HG02759 (cell line): ENCODE results near the gene STRC.
"Not testable (repeated sequence)": the region's sequence is repeated elsewhere in the genome, so short reads cannot be mapped to it uniquely, and the experiment has no call there.

Experiments used
- ATAC-seq: cut with Tn5 transposase; IDR thresholded peaks from one replicate; pipeline ENCODE4 v1.9.1; 2021; ENCODE audit warnings: mild to moderate bottlenecking, moderate library complexity; ENCODE audit not compliant: unreplicated experiment

The STRC gene

DNA sequence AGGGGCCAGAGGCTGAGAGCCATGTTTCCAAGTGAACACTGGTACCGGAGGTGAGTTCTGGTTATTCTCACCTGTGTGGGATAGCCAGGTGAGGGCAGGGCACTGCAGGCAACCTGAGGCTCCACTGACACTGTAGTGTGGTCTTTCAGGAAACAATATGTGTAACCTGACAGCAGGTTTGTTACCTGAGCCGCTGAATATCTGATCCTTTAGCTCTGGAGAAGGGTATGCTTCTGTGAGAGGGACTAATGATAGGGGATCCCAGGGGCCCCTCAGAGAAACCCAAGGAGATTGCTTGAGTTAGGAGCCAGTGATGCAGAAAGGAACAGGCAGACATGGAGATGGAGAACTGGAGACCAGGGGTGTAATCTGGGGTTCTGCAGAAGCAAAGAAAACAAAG lies at the start of gene STRC:
TSS of gene STRC (minus strand) at position 101 of the 400 bp plus-strand sequence. CDS start at position 23, 78 bp downstream.
- not testable (repeated sequence) for ATAC-seq

DNA sequence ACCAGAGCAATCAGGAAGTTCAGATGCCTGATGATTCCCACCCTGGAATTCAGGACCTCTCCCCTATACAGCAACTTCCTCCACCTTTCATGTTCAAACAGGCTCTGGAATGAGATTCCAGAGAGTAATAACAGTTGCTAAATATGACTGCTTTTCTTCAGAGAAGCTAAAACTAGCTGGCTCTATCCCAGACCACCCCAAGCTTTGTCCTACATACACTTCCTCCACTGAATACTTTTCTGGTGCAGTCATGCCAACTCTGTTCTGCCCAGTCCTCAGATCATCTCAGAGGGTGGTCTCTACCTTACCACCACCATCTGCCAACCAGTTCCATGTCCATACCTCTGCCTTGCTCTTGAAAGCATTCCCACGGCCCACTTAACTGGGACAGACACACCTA lies 47.6 kb upstream of the STRC start:
- ATAC-seq = not testable (repeated sequence)

DNA sequence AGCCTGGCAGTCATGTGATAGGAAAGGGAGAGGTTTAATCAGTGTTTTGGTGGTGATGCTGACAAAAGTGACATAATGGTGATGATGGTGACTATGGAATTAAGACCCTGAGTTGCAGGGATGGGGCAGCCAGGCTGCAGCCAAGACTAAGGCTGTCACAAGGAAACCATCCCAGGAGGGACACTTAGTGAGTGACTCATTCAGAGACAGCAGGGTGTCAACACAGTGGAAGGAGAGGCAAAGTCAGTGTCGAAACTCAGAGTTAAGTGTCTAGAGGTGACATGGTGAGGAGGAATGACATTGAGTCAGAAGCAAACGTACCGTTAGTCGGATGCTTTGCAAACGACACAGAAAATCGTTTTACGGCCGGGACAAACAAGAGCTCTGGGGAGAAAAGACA lies 44.7 kb upstream of the STRC start:
- not testable (repeated sequence) for ATAC-seq

DNA sequence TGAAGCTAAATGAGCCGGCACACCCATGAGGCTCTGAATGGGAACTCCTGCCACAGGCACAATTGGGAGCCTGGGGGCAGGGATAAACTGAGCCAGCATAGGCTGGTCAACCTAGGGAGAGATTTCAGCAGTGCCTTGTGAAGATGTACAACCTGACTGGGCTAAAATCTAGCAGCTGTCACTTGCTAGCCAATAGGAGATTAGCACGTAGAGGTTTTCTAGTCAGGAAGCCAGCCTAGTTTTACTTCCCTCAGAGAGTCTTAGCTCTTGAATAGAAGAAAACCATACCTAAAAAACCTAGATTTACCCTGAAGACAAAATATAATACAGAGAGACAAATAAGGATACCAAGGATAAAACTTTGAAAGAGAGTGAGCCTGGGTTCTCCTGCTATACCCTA lies 43.7 kb upstream of the STRC start:
- not testable (repeated sequence) for ATAC-seq

DNA sequence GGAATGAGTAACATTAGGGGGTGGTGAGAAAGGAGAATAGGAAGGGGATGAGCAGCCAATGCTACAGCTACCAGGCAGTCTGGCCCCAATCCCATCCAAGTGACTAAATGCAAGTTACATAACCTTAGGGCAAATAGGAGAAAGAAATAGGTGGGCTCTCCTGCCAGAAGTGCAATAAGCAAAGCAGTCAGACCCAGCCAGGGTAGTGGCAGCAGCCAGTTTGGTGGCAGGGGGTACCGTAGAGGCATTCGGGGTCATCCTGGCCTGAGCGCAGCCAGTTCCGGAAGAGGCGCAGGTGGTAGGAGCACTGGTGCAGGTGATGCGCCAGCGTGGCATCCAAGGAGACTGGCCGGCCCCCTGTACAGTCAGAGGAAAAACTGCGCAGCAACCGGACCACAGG lies 41.1 kb upstream of the STRC start:
- not testable (repeated sequence) for ATAC-seq

DNA sequence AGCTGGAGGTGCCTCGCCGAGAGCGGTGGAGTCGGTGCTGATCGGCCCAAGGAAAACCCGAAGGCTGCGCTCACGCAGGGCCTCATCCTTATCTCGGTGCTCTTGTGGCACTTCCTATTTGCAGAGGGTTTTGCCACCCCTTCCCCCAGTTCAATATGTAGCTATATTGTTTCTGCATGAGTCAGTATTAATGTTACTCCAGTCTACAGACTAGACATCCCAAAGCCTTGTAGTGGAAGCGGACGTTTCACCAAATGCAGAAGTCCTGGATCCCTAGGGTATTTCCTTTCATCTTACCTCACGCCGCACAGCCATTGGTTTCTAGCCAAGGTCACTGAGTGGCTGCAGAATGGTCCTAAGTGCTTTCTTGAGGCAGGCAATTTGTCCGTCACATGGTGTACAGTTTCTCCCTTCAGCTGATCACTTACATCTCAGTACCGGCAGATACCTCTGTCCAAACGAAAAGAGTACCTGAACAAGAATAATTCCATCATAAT lies 30.9 kb upstream of the STRC start:
- ATAC-seq = not testable (repeated sequence)

DNA sequence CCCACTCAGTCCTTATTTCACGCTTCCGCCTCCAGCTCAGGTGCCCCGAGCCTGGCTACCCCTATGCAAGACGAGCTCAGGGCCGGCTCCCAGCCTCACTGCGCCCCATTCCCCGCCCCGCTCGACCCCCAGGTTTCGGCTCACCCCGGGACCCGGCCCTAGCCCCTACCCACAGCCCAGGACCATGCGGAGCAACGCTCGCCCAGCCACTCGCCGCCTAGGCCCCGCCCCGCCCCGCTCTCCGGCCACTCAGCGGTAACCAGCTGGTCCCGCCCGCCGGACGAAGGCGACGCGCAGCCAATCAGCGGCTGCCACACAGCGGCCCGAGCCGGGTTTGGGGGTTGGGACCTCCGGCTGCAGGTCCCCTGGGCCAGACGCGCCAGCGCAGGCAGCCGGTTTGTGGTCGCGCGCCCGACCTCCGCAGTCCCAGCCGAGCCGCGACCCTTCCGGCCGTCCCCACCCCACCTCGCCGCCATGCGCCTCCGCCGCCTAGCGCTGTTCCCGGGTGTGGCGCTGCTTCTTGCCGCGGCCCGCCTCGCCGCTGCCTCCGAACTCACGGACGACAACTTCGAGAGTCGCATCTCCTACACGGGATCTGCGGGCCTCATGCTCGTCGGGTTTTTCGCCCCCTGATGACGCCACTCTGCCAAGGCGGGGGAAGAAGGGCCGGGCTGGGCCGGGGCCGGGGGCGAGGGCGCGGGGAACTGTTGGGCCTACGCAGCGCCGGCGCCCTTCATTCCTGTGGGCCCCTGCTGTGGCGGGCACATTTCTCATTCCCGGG lies 30.2 kb upstream of the STRC start, which contains the start of gene CATSPER2:
TSS of gene CATSPER2 (minus strand) at position 196 of the 781 bp plus-strand sequence. CDS start 783 bp downstream, outside the sequence.
- no peak for ATAC-seq

DNA sequence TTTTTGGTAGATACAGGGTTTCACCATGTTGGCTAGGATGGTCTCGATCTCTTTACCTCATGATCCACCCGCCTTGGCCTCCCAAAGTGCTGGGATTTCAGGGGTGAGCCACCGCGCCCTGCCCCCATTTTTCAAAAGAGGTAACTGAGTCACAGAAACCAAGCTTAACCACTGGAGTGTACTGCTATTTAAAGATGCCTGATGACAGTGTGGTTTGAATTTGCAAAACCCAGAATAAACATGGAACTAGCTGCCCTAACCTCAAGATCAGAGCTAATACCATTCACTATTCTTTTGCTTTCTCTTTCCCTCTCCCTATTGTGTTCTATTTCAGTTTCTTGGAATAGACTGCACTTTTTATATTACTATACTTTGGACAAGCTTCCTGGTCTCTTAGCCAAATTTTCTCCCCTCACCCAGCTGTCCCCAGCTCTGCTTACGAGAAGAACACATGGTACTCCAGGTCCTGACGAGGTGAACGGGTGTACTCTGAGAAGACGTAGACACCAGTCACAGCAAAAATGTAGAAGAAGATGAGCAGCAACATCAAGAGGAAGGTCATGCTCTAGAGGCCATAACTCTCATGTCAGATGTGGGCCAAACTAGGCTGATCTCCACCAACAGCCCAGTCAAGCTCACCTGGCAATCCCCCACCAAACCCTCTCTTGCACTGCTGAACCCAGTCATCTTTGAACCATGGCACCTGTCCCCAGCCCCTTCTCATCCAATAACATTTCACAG lies 20.0 kb upstream of the STRC start:
- ATAC-seq = not testable (repeated sequence)

DNA sequence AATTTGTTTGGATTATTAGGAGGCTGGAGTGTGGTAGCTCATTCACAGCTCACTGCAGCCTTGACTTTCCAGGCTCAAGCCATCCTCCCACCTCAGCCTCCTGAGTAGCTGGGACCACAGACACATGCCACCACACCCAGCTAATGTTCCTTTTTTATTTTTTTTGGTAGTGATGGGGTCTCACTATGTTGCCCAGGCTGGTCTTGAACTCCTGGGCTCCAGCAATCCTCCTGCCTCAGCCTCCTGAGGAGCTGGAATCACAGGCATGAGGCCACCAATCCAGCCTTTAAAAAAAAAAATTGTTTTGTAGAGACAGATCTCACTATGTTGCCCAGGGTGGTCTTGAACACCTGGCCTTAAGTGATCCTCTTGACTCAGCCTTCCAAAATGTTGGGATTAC lies 8.3 kb upstream of the STRC start:
- not testable (repeated sequence) for ATAC-seq

DNA sequence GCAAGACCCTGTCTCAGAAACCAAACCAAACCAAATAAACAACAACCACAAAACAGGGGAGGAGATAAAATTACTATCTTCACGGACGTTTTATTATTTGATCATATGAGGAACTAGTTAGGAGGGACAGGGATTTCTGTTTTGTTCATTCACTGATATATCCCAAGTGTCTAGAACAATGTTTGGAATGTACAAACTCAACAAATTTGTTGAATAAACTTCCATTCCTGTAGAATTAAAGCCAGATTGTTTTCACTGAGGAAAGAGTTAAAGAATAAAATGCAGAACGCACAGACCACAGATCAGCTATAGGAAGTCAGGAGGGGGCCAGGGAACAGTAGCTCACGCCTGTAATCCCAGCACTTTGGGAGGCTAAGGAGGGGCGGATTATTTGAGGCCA lies 6.5 kb upstream of the STRC start:
- no peak for ATAC-seq

DNA sequence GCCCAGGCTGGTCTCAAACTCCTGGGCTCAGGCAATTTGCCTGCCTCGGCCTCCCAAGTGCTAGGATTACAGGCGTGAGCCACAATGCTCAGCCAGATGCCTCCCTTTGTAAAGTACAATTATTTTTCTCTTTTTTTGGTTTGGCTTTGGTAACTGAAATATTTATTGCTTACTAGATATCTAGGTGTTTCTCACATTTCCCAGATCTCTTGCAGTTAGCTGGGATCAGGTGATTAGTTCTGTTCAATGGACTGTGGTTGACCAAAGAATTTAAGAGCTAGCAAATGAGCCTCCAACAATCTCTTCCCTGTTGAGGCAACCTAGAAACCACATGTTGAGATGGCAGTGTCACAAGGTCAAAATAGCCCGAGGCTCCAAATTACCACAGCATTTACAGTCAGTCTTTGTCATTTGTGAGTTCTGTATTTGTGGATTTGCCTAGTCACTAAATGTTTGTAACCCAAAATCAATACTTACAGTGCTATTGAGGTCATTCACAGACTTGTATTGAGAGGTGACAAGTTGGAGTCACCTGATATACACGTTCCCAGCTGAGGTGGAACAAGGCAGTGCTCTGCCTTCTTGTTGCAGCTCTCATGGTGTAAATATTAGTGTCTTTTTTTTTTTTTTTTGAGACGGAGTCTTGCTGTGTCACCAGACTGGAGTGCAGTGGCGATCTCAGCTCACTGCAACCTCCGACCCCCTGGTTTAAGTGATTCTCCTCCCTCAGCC lies 3.6 kb upstream of the STRC start:
- not testable (repeated sequence) for ATAC-seq

DNA sequence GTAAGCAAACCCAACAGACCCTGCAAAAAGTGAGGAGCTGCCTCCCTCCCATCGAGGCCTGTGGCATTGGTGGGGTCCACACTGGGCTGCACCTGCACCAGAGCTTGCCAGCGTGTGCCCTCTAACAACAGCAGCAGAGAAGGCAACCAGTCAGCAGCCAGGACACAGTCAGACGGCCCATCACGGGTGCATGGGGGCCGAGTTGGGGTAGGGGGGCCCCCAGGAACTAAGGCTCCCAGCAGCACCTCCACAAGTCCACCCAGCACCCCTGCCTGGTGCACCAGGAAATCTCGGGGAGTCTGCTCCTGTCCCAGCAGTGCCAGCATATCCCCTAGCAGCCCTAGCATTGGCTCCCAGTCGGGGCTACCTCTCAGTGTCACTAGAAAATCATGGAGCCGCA lies 850 bp downstream of the STRC start:
- not testable (repeated sequence) for ATAC-seq

DNA sequence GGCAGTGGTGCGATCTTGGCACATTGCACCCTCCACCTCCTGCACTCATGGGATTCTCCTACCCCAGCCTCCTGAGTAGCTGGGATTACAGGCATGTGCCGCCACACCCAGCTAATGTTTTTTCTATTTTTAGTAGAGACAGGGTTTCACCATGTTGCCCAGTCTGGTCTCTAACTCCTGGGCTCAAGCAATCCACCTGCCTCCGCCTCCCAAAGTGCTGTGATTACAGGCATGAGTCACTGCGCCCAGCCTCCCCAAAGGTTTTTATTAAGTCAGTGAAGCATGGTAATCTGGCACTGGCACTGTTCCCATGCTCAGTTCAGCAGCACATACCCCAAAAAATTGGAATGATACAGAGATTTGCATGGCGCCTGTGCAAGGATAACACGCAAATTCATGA lies 16.4 kb downstream of the STRC start:
- ATAC-seq = not testable (repeated sequence)

DNA sequence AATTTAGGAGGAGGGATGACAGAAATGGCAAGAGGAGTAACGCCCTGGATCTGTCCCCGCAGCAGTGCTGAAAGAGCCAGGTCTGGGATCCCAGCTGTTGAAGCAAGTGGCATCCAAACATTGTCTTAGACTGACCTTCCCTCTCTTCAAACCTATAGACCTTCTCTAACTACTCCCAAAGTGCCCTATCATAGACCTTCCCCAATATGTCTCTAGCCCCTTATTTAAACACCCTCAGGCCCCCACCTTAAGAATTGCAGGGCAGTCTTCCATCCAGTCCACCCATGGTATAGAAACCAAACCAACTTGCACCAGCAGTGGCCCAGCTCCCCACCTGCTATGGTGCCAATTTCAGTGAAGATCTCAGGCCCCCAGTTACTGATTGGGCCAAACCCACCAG lies 18.4 kb downstream of the STRC start:
- ATAC-seq = not testable (repeated sequence)

DNA sequence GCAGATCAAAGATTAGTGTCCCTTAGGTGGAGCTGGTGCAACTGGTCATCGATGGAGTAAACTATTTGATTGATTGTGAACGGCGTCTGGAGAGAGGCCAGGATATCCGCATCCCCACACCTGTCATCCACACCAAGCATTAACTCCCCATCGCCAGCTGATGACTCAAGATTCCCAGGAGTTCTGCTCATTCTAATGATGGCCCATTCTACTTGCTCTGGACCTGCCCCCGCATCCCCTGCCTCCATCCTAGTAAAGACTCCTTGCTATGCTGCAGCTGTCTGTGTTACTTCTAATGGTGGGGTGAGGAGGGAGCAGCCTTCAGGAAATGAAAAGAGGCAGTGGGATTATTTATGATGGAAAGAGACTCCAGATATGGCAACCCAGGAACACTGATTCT lies 19.5 kb downstream of the STRC start:
- not testable (repeated sequence) for ATAC-seq

DNA sequence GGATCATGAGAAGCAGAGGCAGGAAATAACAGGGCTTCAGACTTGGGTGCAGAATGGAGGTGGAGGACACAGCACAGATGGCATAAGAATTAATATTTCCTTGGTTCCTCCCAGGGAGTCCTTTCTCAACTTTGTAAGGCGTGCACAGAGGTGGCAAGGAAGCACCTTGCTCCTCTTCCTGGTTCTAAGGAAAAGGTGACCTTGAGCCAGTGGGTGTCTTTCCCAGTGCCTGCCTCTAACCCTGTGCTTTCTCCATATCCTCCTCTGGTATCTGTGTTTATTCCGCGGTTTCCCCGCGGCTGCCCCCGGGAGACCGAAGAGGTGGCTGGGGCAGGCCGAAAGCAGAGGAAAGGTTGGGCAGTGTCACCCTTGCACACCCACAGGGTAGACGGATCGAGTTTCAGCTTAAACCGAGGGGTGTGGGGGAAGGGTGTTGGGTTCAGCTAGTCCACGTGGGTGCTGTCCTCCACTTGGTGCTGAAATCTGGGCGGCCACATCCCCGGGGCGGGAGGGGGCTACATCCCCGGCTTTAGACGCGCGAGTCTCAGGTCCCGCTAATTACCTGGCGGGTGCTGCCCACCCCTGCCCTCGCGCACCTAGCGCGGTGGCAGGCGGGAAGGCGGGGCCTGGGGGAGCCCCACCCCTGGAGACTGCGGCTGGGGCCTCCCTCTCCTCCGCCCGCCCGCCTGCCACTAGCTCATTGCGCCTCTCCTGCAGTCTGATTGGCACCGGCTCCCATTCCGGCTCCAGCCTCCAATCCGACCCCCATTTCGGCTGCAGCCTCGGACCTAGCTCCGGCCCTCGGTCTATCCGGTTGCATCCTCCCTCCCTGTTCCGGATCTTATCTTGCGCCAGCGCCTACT lies 25.0 kb downstream of the STRC start, which contains the start of gene CKMT1B:
TSS of gene CKMT1B (plus strand) at position 700 of the 863 bp plus-strand sequence. CDS start 192 bp downstream, outside the sequence.
- not testable (repeated sequence) for ATAC-seq

DNA sequence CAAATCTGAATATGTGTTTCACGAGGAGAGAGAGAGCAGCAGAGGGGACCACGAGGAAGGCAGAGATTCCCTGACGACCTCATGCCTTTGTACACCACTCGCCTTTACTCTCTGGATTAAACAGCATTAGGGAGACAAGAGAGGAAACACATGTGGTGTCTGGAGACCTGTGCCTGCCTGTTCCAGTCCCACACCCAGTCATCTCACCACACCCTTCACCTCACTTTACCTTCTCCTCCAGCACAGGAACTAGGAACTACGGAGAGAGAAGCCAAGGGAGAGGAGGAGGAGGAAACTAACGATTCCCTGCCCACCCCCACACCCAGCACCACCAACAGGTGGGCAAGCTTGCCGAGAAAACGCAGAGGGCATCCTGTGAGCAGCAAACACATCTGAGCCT lies 25.8 kb downstream of the STRC start:
- ATAC-seq = not testable (repeated sequence)

DNA sequence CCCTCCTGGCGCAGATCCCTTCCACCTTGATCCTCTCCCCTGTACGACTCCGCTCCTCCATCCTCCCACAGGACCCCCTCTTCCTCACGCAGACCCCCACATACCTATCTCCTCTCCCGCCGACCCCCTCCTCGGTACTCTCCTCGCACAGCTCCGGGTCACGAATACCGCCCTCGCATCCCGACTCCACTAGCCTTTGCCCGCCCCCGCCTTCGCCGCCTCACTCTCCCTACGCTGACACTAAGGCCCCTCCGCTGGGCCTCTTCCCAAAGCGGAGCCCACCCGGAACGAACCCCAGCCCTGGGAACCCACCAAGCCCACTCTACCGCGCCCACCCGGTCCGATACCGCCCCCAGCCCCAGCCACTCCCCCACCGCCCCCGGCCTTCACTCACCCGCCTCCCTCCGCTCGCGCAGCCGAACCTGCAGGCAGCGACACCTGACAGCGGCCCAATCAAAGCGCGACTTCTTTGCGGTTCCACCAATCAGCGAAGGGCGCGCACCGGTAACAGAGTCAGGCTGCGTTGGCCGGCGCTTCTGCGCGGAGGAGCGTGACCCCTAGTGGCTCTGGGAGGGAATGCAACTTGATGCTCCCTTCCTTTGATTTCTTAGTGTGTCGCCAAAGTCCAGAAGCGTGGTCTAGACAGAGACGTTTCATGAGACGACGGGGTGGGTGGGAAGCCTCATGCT lies 28.7 kb downstream of the STRC start, which contains the start of gene PPIP5K1:
TSS of gene PPIP5K1 (minus strand) at position 431 of the 689 bp plus-strand sequence. CDS start 5,704 bp downstream, outside the sequence.
- ATAC-seq = peak; percentile 97

DNA sequence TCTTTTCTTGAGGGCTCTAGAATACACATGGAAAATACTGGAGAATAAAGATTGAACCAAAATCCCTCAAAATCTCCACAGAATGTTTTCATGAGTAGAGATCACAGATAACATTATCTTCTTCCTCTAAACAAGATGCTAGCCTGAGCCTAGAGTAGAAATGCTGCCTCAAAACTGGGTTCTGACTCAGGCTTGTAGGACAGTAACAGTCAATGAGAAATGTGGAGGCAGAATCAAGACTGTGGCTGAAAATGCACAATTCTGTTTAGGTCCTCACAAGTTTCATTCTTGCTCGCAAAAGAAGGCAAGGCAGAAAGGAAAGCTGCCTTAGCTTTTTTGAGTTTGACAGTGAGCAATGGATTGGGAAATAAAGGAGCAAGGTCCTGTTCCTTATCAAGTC lies 44.0 kb downstream of the STRC start:
- not testable (repeated sequence) for ATAC-seq
